Chondrocyte (in vitro differentiated cells): ENCODE measurements around the gene LSP1. TPM values are rescaled to one million over a fixed set of nuclear protein-coding genes. Genes with fewer than 3 reads are reported as not detected.
"Not testable (repeated sequence)": the region's sequence is repeated elsewhere in the genome, so short reads cannot be mapped to it uniquely, and the experiment has no call there.

ENCODE experiments used
- DNase-seq: peaks from one replicate; pipeline ENCODE4 v3.0.0; 2021; ENCODE audit warnings: mixed read lengths, low spot score
- H3K27ac Mint-ChIP-seq: one replicate; pipeline ENCODE4 v1.8.0; 2021; ENCODE audit warnings: mild to moderate bottlenecking, moderate library complexity, mixed read lengths; ENCODE audit not compliant: unreplicated experiment
- H3K27me3 Mint-ChIP-seq: 2 replicates; pipeline ENCODE4 v1.8.0; 2021; ENCODE audit warnings: low read depth, mixed read lengths
- H3K36me3 Mint-ChIP-seq: 2 replicates; pipeline ENCODE4 v1.8.0; 2021; ENCODE audit warnings: low read depth, mixed read lengths
- H3K4me1 Mint-ChIP-seq: 2 replicates; pipeline ENCODE4 v1.8.0; 2021; ENCODE audit warnings: low read depth, mild to moderate bottlenecking, mixed read lengths
- H3K4me3 Mint-ChIP-seq: one replicate; pipeline ENCODE4 v1.8.0; 2021; ENCODE audit warnings: mild to moderate bottlenecking, moderate library complexity, mixed read lengths; ENCODE audit not compliant: unreplicated experiment
- H3K9me3 Mint-ChIP-seq: 2 replicates; pipeline ENCODE4 v1.8.0; 2021; ENCODE audit warnings: low read depth, mixed read lengths
- CTCF ChIP-seq: fragments of 200-600 bp; sonication (generic); IDR thresholded peaks from 2 replicates; pipeline ENCODE4 v1.5.0; 2021; ENCODE audit warnings: antibody characterized with exemption, mild to moderate bottlenecking, moderate library complexity
- microRNA-seq: library from miRNA; unstranded; fragments of <30 nt; microRNA quantifications from one replicate; pipeline ENCODE4 v1.2.0, GENCODE V29; 2020; ENCODE audit warnings: borderline number of aligned reads
- total RNA-seq: library from RNA; stranded (reverse); gene quantifications from 3 replicates; pipeline ENCODE4 v1.2.1, GENCODE V29; 2021

The LSP1 gene
- total RNA-seq, 1 donor from 2014 or later: 7.4 TPM

GRCh38 chr11:1939006-1939625 is 86.2 kb downstream of the LSP1 start:
- Mint-ChIP-seq H3K4me1 (peaks cover 26% of the 10 kb centered on the region), H3K27ac (no peak overlapping the region), H3K4me3 (no peak overlapping the region), H3K9me3 (no peaks in the 10 kb centered on the region), H3K27me3 (peaks cover 2% of the 10 kb centered on the region), H3K36me3 (no peaks in the 10 kb centered on the region)
- DNase-seq: peak; percentile 17
- TF ChIP-seq CTCF: no peak

- not testable (repeated sequence) for H3K9me3 Mint-ChIP-seq, H3K4me3 Mint-ChIP-seq, H3K27me3 Mint-ChIP-seq, H3K36me3 Mint-ChIP-seq
- H3K27ac Mint-ChIP-seq: peak overlapping the region; percentile 80
- peak; percentile 66 for DNase-seq
- peaks cover 29% of the 10 kb centered on the region for H3K4me1 Mint-ChIP-seq
These were observed 86.9 kb downstream of the LSP1 start for GRCh38 chr11:1939788-1940187.

Small RNA genes within 50 kb of the gene (microRNA-seq; reads per million reads assigned to microRNA genes)
- gene MIR4298: not detected
- gene MIR7847: not detected

Other genes with a start within 250 kb of the LSP1 start
- not detected in 3 replicates for gene KRTAP5-3, start 244.6 kb upstream of the LSP1 start, total RNA-seq
- gene KRTAP5-4, start 230.9 kb upstream of the LSP1 start, total RNA-seq: not detected in 3 replicates
- not detected in 3 replicates for gene KRTAP5-5, start 223.3 kb upstream of the LSP1 start, total RNA-seq
- gene KRTAP5-6, start 155.9 kb upstream of the LSP1 start, total RNA-seq: not detected in 3 replicates
- 39.8 to 159 TPM (median 41.2 TPM) in 3 replicates for gene IFITM10, start 102.5 kb upstream of the LSP1 start, total RNA-seq
- 935 to 3,230 TPM (median 949 TPM) in 3 replicates for gene CTSD, start 89.2 kb upstream of the LSP1 start, total RNA-seq
- 7.1 to 20.4 TPM (median 7.3 TPM) in 3 replicates for gene SYT8, start 18.1 kb upstream of the LSP1 start, total RNA-seq
- gene TNNI2, start 14.1 kb upstream of the LSP1 start, total RNA-seq: 1.3 to 3.2 TPM (median 1.4 TPM) in 3 replicates
- gene PRR33, start 38.8 kb downstream of the LSP1 start, total RNA-seq: not detected in 3 replicates
- 0.51 to 1.3 TPM in 2 of 3 replicates, not detected in the other for gene TNNT3, start 66.6 kb downstream of the LSP1 start, total RNA-seq
- gene MRPL23, start 94.2 kb downstream of the LSP1 start, total RNA-seq: 22.8 to 33.0 TPM (median 29.8 TPM) in 3 replicates
- gene H19, start 144.8 kb downstream of the LSP1 start, total RNA-seq: 2,704 to 5,485 TPM (median 2,760 TPM) in 3 replicates